A549 (cell line): ENCODE data around the gene TRMT61A. TPM values are rescaled to one million over a fixed set of nuclear protein-coding genes. Genes with fewer than 3 reads are reported as not detected.

Source experiments
- ATAC-seq, 2 experiments: fragments of 200-7000 bp in 1 of 2; fragments of >200 bp in 1 of 2; cut with Nextera tagmentation in 1 of 2; cut with Tn5 transposase in 1 of 2; 3 replicates each; pipeline versions ENCODE4 v1.8.0 to v1.9.1; 2018 to 2020; ENCODE audit warnings: mild to moderate bottlenecking in 1 of 2, moderate library complexity in 1 of 2
- CTCF ChIA-PET: fragments of 300-600 bp; sonication (Branson Sonifier 250); formaldehyde crosslinking; extraction: SDS; loops from one replicate; lab custom pipeline; 2021; ENCODE audit warnings: antibody characterized with exemption, inconsistent platforms; lab: Yijun Ruan, JAX
- POLR2A ChIA-PET: fragments of 350-600 bp; formaldehyde crosslinking; extraction: SDS; loops from one replicate; lab custom pipeline; 2021; ENCODE audit warnings: antibody characterized with exemption, inconsistent platforms; lab: Yijun Ruan, JAX
- DNase-seq, 2 experiments: peaks; one replicate each; pipeline versions ENCODE4 v3.0.0 to v3.0.0-alpha.2; 2011 to 2016; ENCODE audit warnings: low read depth in 1 of 2, low spot score in 1 of 2
- FAIRE-seq: peaks from 2 replicates; lab custom pipeline; 2011; peaks lifted over from hg19 to GRCh38; lab: Jason Lieb, UNC
- H3K27ac ChIP-seq, 2 experiments: fragments of >200 bp; sonication (Bioruptor Twin); formaldehyde crosslinking; 3 replicates each; pipeline ENCODE4 v1.5.1; 2016 to 2017
- H3K4me1 ChIP-seq: fragments of >200 bp; sonication (Bioruptor Twin); formaldehyde crosslinking; 3 replicates; pipeline ENCODE4 v1.6.1; 2016
- H3K4me2 ChIP-seq: fragments of >200 bp; sonication (Bioruptor Twin); formaldehyde crosslinking; 3 replicates; pipeline ENCODE4 v1.6.1; 2016
- H3K4me3 ChIP-seq: fragments of >200 bp; sonication (Bioruptor Twin); formaldehyde crosslinking; 3 replicates; pipeline ENCODE4 v1.5.1; 2016
- H3K9me3 ChIP-seq: fragments of >200 bp; sonication (Bioruptor Twin); formaldehyde crosslinking; 3 replicates; pipeline ENCODE4 v1.6.1; 2016
- ATOH8 ChIP-seq: fragments of 250-450 bp; sonication (Bioruptor Pico); IDR thresholded peaks from 2 replicates; pipeline ENCODE4 v1.5.0; 2020; ENCODE audit warnings: low read depth, mild to moderate bottlenecking, moderate library complexity
- BCL3 ChIP-seq: fragments of >200 bp; sonication (Bioruptor Twin); formaldehyde crosslinking; IDR thresholded peaks from 3 replicates; pipeline ENCODE4 v1.6.1; 2016
- CBX8 ChIP-seq: fragments of 200-600 bp; sonication (generic); IDR thresholded peaks from 2 replicates; pipeline ENCODE4 v1.6.1; 2016
- CHD2 ChIP-seq: fragments of 150-350 bp; IDR thresholded peaks from 2 replicates; pipeline ENCODE4 v1.6.1; 2014; ENCODE audit warnings: low read length; ENCODE audit not compliant: partially characterized antibody
- CTCF ChIP-seq: fragments of >200 bp; sonication (Bioruptor Twin); formaldehyde crosslinking; IDR thresholded peaks from 3 replicates; pipeline ENCODE4 v1.5.1; 2016
- EHF ChIP-seq: fragments of 250-450 bp; sonication (Bioruptor Pico); IDR thresholded peaks from 2 replicates; pipeline ENCODE4 v1.5.0; 2020; ENCODE audit warnings: mild to moderate bottlenecking
- EP300 ChIP-seq, 2 experiments: fragments of >200 bp; sonication (Bioruptor Twin); formaldehyde crosslinking; IDR thresholded peaks; 2 replicates in 1 of 2; 3 replicates in 1 of 2; pipeline ENCODE4 v1.6.1; 2016 to 2017
- ESRRA ChIP-seq: fragments of 150-350 bp; IDR thresholded peaks from 2 replicates; pipeline ENCODE4 v1.6.1; 2014; ENCODE audit warnings: mild to moderate bottlenecking, low read length, borderline replicate concordance
- GATA3 ChIP-seq: IDR thresholded peaks from 2 replicates; pipeline ENCODE4 v1.6.1; 2012; ENCODE audit warnings: borderline replicate concordance
- HDAC2 ChIP-seq: fragments of 200-600 bp; sonication (generic); IDR thresholded peaks from 2 replicates; pipeline ENCODE4 v1.6.1; 2016
- HOXB5 ChIP-seq: fragments of 250-450 bp; sonication (Bioruptor Pico); IDR thresholded peaks from 2 replicates; pipeline ENCODE4 v1.5.0; 2020; ENCODE audit warnings: mild to moderate bottlenecking, moderate library complexity
- JUNB ChIP-seq: fragments of >200 bp; sonication (Bioruptor Twin); formaldehyde crosslinking; IDR thresholded peaks from 2 replicates; pipeline ENCODE4 v1.6.1; 2016
- KDM5A ChIP-seq: fragments of 200-600 bp; sonication (generic); IDR thresholded peaks from 2 replicates; pipeline ENCODE4 v1.6.1; 2016; ENCODE audit warnings: antibody characterized with exemption, mild to moderate bottlenecking
- MAX ChIP-seq: IDR thresholded peaks from 2 replicates; pipeline ENCODE4 v1.6.1; 2012
- MYC ChIP-seq: IDR thresholded peaks from 2 replicates; pipeline ENCODE4 v1.6.1; 2012; ENCODE audit warnings: mild to moderate bottlenecking, inconsistent platforms, low read length, improper control_type of control experiment, borderline replicate concordance
- NFE2L2 ChIP-seq: fragments of 150-350 bp; conservative IDR thresholded peaks from 2 replicates; pipeline ENCODE4 v1.6.1; 2014; ENCODE audit warnings: low read length
- PBX3 ChIP-seq: IDR thresholded peaks from 2 replicates; pipeline ENCODE4 v1.6.1; 2012
- PHF8 ChIP-seq: fragments of 200-600 bp; sonication (generic); IDR thresholded peaks from 2 replicates; pipeline ENCODE4 v1.6.1; 2016; ENCODE audit warnings: low read depth, mild to moderate bottlenecking, antibody characterized with exemption, moderate library complexity, borderline replicate concordance
- POLR2AphosphoS2 ChIP-seq: conservative IDR thresholded peaks from 2 replicates; pipeline ENCODE4 v1.6.1; 2012; ENCODE audit warnings: low read length, improper control_type of control experiment, inconsistent platforms
- RAD21 ChIP-seq, 2 experiments: fragments of >200 bp in 1 of 2; sonication (Bioruptor Twin) in 1 of 2; formaldehyde crosslinking in 1 of 2; IDR thresholded peaks in 1 of 2; conservative IDR thresholded peaks in 1 of 2; 2 replicates in 1 of 2; 3 replicates in 1 of 2; pipeline ENCODE4 v1.6.1; 2012 to 2018; ENCODE audit warnings: inconsistent platforms in 1 of 2
- RCOR1 ChIP-seq: fragments of 150-350 bp; IDR thresholded peaks from 2 replicates; pipeline ENCODE4 v1.6.1; 2014; ENCODE audit warnings: antibody characterized with exemption, low read length, low read depth
- REST ChIP-seq: fragments of 200-600 bp; sonication (generic); IDR thresholded peaks from 2 replicates; pipeline ENCODE4 v1.6.1; 2016; ENCODE audit warnings: antibody characterized with exemption, mild to moderate bottlenecking, moderate library complexity
- RFX5 ChIP-seq: fragments of 450-650 bp; IDR thresholded peaks from 2 replicates; pipeline ENCODE4 v1.7.1; 2014; ENCODE audit warnings: antibody characterized with exemption, mild to moderate bottlenecking, moderate library complexity
- TP53 ChIP-seq: fragments of 250-450 bp; sonication (Bioruptor Pico); IDR thresholded peaks from 2 replicates; pipeline ENCODE4 v1.5.0; 2021; ENCODE audit warnings: mild to moderate bottlenecking, moderate library complexity
- ZC3H11A ChIP-seq: fragments of 450-650 bp; IDR thresholded peaks from 2 replicates; pipeline ENCODE4 v1.6.1; 2014; ENCODE audit warnings: antibody characterized with exemption, mild to moderate bottlenecking
- ZFP36 ChIP-seq: fragments of 450-650 bp; IDR thresholded peaks from 2 replicates; pipeline ENCODE4 v1.6.1; 2014; ENCODE audit warnings: borderline replicate concordance; ENCODE audit not compliant: partially characterized antibody
- ZNF302 ChIP-seq: fragments of 250-450 bp; sonication (Bioruptor Pico); IDR thresholded peaks from 2 replicates; pipeline ENCODE4 v1.9.0; 2021; ENCODE audit warnings: inconsistent platforms, mild to moderate bottlenecking, moderate library complexity
- ZSCAN20 ChIP-seq: fragments of 250-450 bp; sonication (Bioruptor Pico); IDR thresholded peaks from 2 replicates; pipeline ENCODE4 v1.8.0; 2022; ENCODE audit warnings: mild to moderate bottlenecking, moderate library complexity
- WGBS: methylation state at CpG from one replicate; pipeline ENCODE4 v1.1.6; 2017; ENCODE audit errors: missing lambda C conversion rate; 5-methylcytosine and 5-hydroxymethylcytosine counted together
- polyA plus RNA-seq, 4 experiments: library from polyadenylated mRNA; depleted of rRNA in 3 of 4; stranded (reverse); fragments of >200 nt; fragmentation: RNase III in 1 of 4; extraction: RNeasy Plus Mini Kit Qiagen cat#74134 plus additional on column Dnase treatment in 1 of 4; gene quantifications; 2 replicates in 3 of 4; 3 replicates in 1 of 4; pipeline ENCODE4 v1.2.3, GENCODE V29; 2011 to 2017

TRMT61A gene
- polyA plus RNA-seq, 2 of the 4 experiments (the other 2 are of a cell fraction) = 8.3 to 19.4 TPM

- no peak for TF ChIP-seq ZFP36
- TF ChIP-seq JUNB = no peak
- no peak for TF ChIP-seq HOXB5
- no peak for TF ChIP-seq POLR2AphosphoS2
- TF ChIP-seq RCOR1 = no peak
- no peak for TF ChIP-seq ZNF302
- no peak for TF ChIP-seq MYC
- TF ChIP-seq CTCF = no peak
- WGBS = no CpG with 5 or more reads among the region's 25 CpGs
- ChIA-PET CTCF (interaction anchor here (0.7 to 9.1 kb wide), 7 partner anchors 9 to 118 kb away, joined by 3 to 100 read pairs (median 3); no protein-coding TSS in a partner anchor), POLR2A (interaction anchor here (0.8 to 2.0 kb wide), 2 partner anchors 9 to 34 kb away, joined by 3 to 10 read pairs; no protein-coding TSS in a partner anchor)
- Histone ChIP-seq H3K4me3 (peak overlapping the region; percentile 99), H3K27ac (peak overlapping the region; percentile 95 to 98), H3K4me1 (peaks cover 37% of the 10 kb centered on the region), H3K4me2 (peak overlapping the region; percentile 98), H3K9me3 (no peaks in the 10 kb centered on the region)
- no peak for FAIRE-seq
- no peak for DNase-seq
- ATAC-seq = peak in 1 of 2 experiments; percentile 69; a peak in 5 of 6 replicates
Measured at GRCh38 chr14:103562179-103562428, 33.1 kb downstream of the TRMT61A start.

GRCh38 chr14:103562429-103563225, 33.6 kb downstream of the TRMT61A start, which contains the start of the genes BAG5 and COA8:
Gene BAG5 (minus strand): TSS chr14:103562657. CDS start chr14:103561164, 1,493 bp downstream.
Gene COA8 (plus strand): TSS chr14:103562960. CDS start chr14:103563002, 42 bp downstream.
- Histone ChIP-seq H3K4me1 (peaks cover 37% of the 10 kb centered on the region), H3K4me2 (peak within 1 kb of the TSS; percentile 98), H3K9me3 (no peaks in the 10 kb centered on the region), H3K27ac (peak within 1 kb of the TSS; percentile 95 to 98), H3K4me3 (peak within 1 kb of the TSS; percentile 99)
- WGBS = under 1% methylated on average over 29 of the region's 109 CpGs
- peak; percentile 84 to 89 for DNase-seq
- no peak for FAIRE-seq
- CTCF ChIA-PET = interaction anchor here (0.6 to 9.1 kb wide), 7 partner anchors 10 to 885 kb away, joined by 3 to 100 read pairs (median 3); no protein-coding TSS in a partner anchor
- POLR2A ChIA-PET = interaction anchor here (0.8 to 2.0 kb wide), 2 partner anchors 10 to 34 kb away, joined by 3 to 10 read pairs; no protein-coding TSS in a partner anchor
- peak; percentile 88 to 89 for ATAC-seq
- no peak for TF ChIP-seq ZSCAN20 (CRISPR knock-in tag)
- no peak for TF ChIP-seq JUNB
- no peak for TF ChIP-seq CHD2
- TF ChIP-seq POLR2AphosphoS2 = no peak
- 0 out of 2 replicates have a peak, but pooled peaks have one; percentile 29 for TF ChIP-seq TP53 (CRISPR knock-in tag)
- TF ChIP-seq ZNF302 = no peak
- peak; percentile 75; the same call in 1 of the 2 replicates for TF ChIP-seq KDM5A
- peak; percentile 69 for TF ChIP-seq GATA3
- TF ChIP-seq PHF8 = peak; percentile 90
- no peak for TF ChIP-seq ZC3H11A
- no peak for TF ChIP-seq HDAC2
- peak; percentile 14; the same call in 1 of the 2 replicates for TF ChIP-seq MAX
- TF ChIP-seq RAD21 (conservative IDR thresholded peaks at IDR 0.05 in 1 of 2, IDR thresholded peaks at IDR 0.05 in 1 of 2) = no peak
- TF ChIP-seq EP300 (IDR thresholded peaks at IDR 0.05) = no peak
- TF ChIP-seq NFE2L2 = no peak
- TF ChIP-seq HOXB5 = no peak
- peak; percentile 53 for TF ChIP-seq REST
- TF ChIP-seq EHF (CRISPR knock-in tag) = no peak
- TF ChIP-seq CBX8 = no peak
- no peak for TF ChIP-seq RFX5
- no peak for TF ChIP-seq PBX3
- TF ChIP-seq ESRRA = no peak
- peak; percentile 41; the same call in 1 of the 3 replicates for TF ChIP-seq BCL3
- TF ChIP-seq ATOH8 (CRISPR knock-in tag) = no peak
